Measurements from ENCODE around the gene TMEM39B.

TMEM39B gene

DNA sequence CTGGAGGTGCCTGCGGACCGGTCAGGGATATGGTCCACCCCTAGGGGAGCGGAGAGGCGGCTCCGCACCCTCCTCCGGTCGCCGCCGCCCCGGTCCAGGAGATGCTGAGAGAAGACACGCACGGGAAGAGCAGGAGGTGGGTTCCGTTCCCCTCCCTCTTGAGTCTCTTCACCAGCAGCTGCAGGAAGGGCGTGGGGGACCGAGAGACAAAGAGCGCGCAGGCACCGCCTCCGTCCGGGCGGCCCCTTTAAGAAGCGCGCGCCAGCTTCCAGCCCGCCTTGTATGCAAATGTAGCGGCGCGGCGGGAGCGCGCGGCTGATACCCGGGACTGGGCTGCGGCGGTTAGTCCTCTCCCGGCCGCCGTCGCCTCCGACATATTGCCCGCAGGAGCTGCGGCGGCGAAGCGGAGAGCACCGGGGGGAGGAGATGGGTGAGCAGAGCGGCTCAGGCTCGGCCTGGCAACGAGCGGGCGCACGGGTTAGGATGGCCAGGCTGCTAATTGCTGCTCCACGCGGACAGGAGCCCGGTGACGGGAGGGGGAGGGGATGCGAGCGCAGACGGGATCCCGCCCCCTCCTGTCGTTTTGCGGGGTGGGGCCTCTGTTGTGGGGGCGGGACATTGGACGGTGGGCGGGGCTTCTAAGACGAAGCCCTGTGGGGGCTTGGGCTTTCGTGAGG, at the start of gene TMEM39B:
Gene TMEM39B (plus strand): TSS at position 318 of the 677 bp plus-strand sequence. CDS start 109 bp downstream, at position 427.
- peak within 1 kb of the TSS; percentile 80 for H3K4me3 ChIP-seq (ENCODE audit: low read length)
- H3K36me3 ChIP-seq (ENCODE audit: control insufficient read depth, insufficient read depth, low read length), result peaks cover 7% of the 10 kb centered on the region
- peak within 1 kb of the TSS; percentile 80 for H3K9ac ChIP-seq (ENCODE audit: low read length)
- no peaks in the 10 kb centered on the region for H3K9me3 ChIP-seq (ENCODE audit: control insufficient read depth, low read length)
- H3K4me1 ChIP-seq (ENCODE audit: control insufficient read depth, insufficient read depth, low read length), result peaks cover 9% of the 10 kb centered on the region
- H3K27me3 ChIP-seq (ENCODE audit: control insufficient read depth, insufficient read depth, low read length), result no peaks in the 10 kb centered on the region

DNA sequence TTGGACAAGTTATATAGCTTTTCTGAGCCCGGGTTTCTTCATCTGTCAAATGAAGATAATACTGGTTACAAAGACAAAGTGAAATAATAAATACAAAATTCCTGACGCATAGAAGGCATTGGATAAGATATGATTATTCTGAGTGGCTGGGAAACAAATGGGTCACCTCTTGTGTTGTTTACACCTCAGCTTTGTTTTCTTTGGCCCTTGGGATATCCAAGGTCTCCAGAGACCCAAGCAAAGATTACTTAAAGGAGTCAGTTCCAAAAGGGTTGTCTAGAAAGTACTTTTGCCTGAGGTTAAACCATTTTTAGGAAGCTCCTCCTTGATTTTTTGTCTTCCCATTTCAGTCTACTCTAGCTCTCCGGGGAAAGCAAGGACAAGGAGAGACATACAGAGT, 49.4 kb upstream of the TMEM39B start:
- no peaks in the 10 kb centered on the region for H3K9me3 ChIP-seq (ENCODE audit: control insufficient read depth, low read length)
- no peaks in the 10 kb centered on the region for H3K36me3 ChIP-seq (ENCODE audit: control insufficient read depth, insufficient read depth, low read length)
- H3K4me1 ChIP-seq (ENCODE audit: control insufficient read depth, insufficient read depth, low read length), result peaks cover 8% of the 10 kb centered on the region

DNA sequence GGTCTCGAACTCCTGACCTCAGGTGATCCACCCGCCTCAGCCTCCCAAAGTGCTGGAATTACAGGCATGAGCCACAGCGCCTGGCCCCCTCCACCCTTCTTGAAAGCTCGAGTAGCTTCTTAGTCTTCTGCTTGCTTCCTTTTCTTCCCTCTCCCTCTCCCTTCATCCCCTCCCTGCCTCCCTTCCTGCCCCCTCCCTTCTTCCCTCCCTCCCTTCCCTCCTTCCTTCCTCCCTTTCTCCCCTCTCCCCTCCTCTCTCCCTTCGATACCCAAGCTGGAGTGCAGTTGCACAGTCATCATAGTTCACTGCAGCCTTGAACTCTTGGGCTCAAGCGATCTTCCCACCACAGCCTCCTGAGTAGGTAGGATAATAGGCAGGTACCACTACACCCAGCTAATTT, 47.2 kb upstream of the TMEM39B start:
- no peaks in the 10 kb centered on the region for H3K36me3 ChIP-seq (ENCODE audit: control insufficient read depth, insufficient read depth, low read length)

More for the DNA sequence above, 49.4 kb upstream of the TMEM39B start:
- H3K9ac ChIP-seq (ENCODE audit: low read length), result no peak overlapping the region
- no peak overlapping the region for H3K4me3 ChIP-seq (ENCODE audit: low read length)
- H3K27me3 ChIP-seq (ENCODE audit: control insufficient read depth, insufficient read depth, low read length), result no peaks in the 10 kb centered on the region

DNA sequence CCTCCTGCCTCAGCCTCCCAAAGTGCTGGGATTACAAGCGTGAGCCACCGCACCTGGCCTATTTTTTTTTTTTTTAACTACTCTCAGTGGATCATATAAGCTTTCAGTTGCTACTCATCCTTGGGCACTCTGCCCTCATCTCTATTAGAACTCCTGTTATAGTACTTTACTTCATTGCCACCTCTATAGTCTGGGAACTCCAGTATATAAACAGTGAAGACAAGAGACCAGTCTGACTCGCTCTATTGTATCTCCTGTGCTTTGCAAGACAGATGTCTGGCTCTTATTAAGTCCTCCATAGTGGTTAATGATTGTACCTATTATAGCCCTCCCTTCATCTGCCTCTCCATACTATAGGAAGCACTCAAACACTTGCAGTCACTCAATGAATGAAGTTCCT, 44.0 kb upstream of the TMEM39B start:
- Histone ChIP-seq H3K9ac (ENCODE audit: low read length) (no peak overlapping the region), H3K36me3 (ENCODE audit: control insufficient read depth, insufficient read depth, low read length) (peaks cover 6% of the 10 kb centered on the region), H3K27me3 (ENCODE audit: control insufficient read depth, insufficient read depth, low read length) (no peaks in the 10 kb centered on the region), H3K9me3 (ENCODE audit: control insufficient read depth, low read length) (no peaks in the 10 kb centered on the region), H3K4me3 (ENCODE audit: low read length) (no peak overlapping the region), H3K4me1 (ENCODE audit: control insufficient read depth, insufficient read depth, low read length) (peaks cover 12% of the 10 kb centered on the region)

More for the DNA sequence above, 47.2 kb upstream of the TMEM39B start:
- H3K9me3 ChIP-seq (ENCODE audit: control insufficient read depth, low read length), result no peaks in the 10 kb centered on the region
- no peaks in the 10 kb centered on the region for H3K4me1 ChIP-seq (ENCODE audit: control insufficient read depth, insufficient read depth, low read length)
- H3K9ac ChIP-seq (ENCODE audit: low read length), result no peak overlapping the region
- H3K27me3 ChIP-seq (ENCODE audit: control insufficient read depth, insufficient read depth, low read length), result no peaks in the 10 kb centered on the region
- H3K4me3 ChIP-seq (ENCODE audit: low read length), result no peak overlapping the region

DNA sequence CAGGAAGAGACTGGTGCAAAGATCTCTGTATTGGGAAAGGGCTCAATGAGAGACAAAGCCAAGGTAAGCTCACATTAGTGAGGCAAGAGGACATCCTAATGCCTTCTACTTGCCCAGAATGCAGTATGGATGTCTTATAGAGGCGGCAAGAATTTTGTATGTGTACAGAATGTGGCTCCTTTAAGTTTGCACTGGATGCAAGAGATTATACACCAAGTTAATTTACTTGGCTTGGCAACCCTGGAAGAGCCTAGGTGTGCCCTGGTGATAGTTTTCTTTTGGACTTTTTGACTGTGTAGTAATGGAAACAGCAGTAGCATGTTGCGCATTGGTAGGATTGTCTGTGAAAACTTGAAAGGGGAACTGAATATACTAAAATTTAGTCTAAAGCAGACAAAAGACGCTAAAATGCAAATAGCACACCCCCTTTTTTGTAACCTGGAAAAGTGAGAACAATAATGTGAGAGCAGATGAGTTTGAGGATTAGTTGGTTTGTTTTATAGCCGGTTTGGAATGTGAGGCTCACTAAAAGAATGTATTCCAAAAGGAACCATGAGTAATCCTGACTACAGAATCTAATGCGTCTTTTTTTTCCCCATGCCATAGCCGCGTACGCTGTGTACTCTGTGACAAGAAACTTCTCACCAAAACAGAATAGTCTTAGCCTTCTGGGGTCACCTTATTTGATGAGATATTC, 41.0 kb upstream of the TMEM39B start:
- no peaks in the 10 kb centered on the region for H3K9me3 ChIP-seq (ENCODE audit: control insufficient read depth, low read length)
- peaks cover 12% of the 10 kb centered on the region for H3K4me1 ChIP-seq (ENCODE audit: control insufficient read depth, insufficient read depth, low read length)
- no peaks in the 10 kb centered on the region for H3K27me3 ChIP-seq (ENCODE audit: control insufficient read depth, insufficient read depth, low read length)
- no peak overlapping the region for H3K4me3 ChIP-seq (ENCODE audit: low read length)
- H3K36me3 ChIP-seq (ENCODE audit: control insufficient read depth, insufficient read depth, low read length), result peaks cover 10% of the 10 kb centered on the region
- no peak overlapping the region for H3K9ac ChIP-seq (ENCODE audit: low read length)

DNA sequence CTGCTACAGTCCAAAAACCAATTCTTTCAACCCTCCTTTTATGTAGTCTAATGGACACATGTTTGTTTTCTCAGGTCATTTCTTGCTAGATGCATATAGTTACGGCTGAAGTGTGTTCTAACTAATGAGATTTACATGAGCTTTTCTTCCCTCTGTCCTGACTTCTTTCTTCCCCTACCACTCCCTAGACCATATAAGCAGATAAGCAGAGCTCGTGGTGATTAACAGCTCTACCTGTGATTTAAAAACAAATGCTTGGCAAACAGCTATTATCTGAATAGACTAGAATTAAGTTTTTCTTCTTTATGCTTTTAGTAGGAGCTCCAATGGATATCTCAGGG, 40.5 kb upstream of the TMEM39B start:
- no peaks in the 10 kb centered on the region for H3K9me3 ChIP-seq (ENCODE audit: control insufficient read depth, low read length)
- peaks cover 12% of the 10 kb centered on the region for H3K4me1 ChIP-seq (ENCODE audit: control insufficient read depth, insufficient read depth, low read length)
- H3K9ac ChIP-seq (ENCODE audit: low read length), result no peak overlapping the region
- no peak overlapping the region for H3K4me3 ChIP-seq (ENCODE audit: low read length)
- no peaks in the 10 kb centered on the region for H3K27me3 ChIP-seq (ENCODE audit: control insufficient read depth, insufficient read depth, low read length)
- peaks cover 13% of the 10 kb centered on the region for H3K36me3 ChIP-seq (ENCODE audit: control insufficient read depth, insufficient read depth, low read length)

DNA sequence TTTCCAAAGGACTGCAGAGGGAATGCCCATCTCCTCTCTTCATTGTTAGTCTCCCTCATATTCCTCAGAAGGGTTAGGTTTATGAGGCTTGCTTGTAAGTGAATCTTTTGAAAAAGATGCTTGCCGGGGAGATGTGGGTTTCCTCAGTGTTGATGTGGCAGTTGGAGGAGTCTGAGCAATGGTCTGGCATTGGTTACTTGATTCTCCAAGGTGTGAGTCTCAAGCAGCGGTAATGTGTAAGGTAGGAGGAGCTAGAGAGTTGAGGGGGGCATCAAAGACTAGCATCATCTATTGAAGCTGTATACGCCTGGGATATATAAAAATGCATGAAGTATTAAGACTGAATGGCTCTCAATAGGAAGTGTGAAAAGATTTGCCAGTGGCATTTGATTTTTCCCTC, 37.6 kb upstream of the TMEM39B start:
- H3K36me3 ChIP-seq (ENCODE audit: control insufficient read depth, insufficient read depth, low read length), result peaks cover 29% of the 10 kb centered on the region

DNA sequence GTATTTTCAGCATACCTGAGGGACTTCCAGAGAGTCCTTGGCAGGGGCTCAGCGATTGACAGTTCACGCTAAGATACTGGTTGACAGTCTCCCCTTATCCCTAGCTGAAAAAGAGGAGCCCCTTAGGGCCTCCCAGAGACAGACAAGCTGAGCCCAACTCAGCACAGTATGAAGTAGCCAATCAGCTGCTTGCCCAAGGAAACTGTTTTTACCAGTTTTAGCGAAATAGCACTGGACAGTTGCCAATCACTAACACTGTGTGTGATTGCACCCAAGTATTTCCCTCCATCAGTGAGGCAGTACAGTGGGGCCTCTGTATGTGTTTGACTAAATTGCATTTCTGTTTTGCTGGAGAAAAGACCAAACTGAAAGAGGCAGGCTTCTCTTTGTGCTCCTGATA, 32.0 kb upstream of the TMEM39B start:
- H3K4me1 ChIP-seq (ENCODE audit: control insufficient read depth, insufficient read depth, low read length), result no peaks in the 10 kb centered on the region
- H3K9ac ChIP-seq (ENCODE audit: low read length), result no peak overlapping the region
- no peaks in the 10 kb centered on the region for H3K27me3 ChIP-seq (ENCODE audit: control insufficient read depth, insufficient read depth, low read length)
- no peak overlapping the region for H3K4me3 ChIP-seq (ENCODE audit: low read length)
- peaks cover 28% of the 10 kb centered on the region for H3K36me3 ChIP-seq (ENCODE audit: control insufficient read depth, insufficient read depth, low read length)
- no peaks in the 10 kb centered on the region for H3K9me3 ChIP-seq (ENCODE audit: control insufficient read depth, low read length)

More for the DNA sequence above, 37.6 kb upstream of the TMEM39B start:
- H3K27me3 ChIP-seq (ENCODE audit: control insufficient read depth, insufficient read depth, low read length), result no peaks in the 10 kb centered on the region
- H3K4me1 ChIP-seq (ENCODE audit: control insufficient read depth, insufficient read depth, low read length), result peaks cover 12% of the 10 kb centered on the region
- no peak overlapping the region for H3K4me3 ChIP-seq (ENCODE audit: low read length)
- H3K9ac ChIP-seq (ENCODE audit: low read length), result no peak overlapping the region
- no peaks in the 10 kb centered on the region for H3K9me3 ChIP-seq (ENCODE audit: control insufficient read depth, low read length)

DNA sequence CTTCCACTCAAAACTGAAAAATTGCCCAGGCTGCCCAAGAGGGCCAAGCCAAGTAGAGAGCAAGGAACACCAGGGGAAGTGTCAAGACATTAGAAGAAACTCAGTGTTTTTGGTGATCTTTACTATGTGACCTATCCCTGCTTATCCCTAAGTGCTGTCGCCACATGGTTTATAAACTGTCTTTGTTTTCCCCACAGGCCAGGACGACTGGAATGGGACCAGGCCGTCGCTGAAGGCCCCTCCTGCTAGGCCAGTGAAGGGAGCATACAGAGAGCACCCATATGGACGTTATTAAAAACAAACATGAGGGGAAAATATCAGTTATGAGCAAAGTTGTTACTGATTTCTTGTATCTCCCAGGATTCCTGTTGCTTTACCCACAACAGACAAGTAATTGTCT, 30.4 kb upstream of the TMEM39B start:
- Histone ChIP-seq H3K4me1 (ENCODE audit: control insufficient read depth, insufficient read depth, low read length) (no peaks in the 10 kb centered on the region), H3K9ac (ENCODE audit: low read length) (no peak overlapping the region), H3K4me3 (ENCODE audit: low read length) (no peak overlapping the region), H3K27me3 (ENCODE audit: control insufficient read depth, insufficient read depth, low read length) (no peaks in the 10 kb centered on the region), H3K36me3 (ENCODE audit: control insufficient read depth, insufficient read depth, low read length) (peaks cover 26% of the 10 kb centered on the region), H3K9me3 (ENCODE audit: control insufficient read depth, low read length) (no peaks in the 10 kb centered on the region)

DNA sequence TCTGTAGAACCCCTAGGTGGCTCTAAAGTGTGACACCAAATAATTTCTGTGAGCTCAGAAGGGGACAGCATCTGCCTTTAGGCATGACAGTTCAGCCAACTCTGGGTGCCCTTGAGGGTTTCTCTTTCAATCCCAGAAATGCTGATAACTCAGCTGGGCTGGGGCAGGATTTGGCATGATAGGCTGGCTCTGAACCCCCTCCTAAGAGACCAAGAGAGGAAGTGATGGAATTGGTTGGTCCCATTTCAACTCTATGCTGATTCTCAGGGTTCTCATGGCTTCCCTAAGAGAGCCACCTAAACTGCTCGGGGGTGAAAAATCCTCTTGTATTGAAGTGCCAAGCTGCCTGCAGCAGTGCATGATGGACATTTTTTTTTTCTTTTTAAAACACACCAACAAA, 28.5 kb upstream of the TMEM39B start:
- Histone ChIP-seq H3K9me3 (ENCODE audit: control insufficient read depth, low read length) (no peaks in the 10 kb centered on the region), H3K4me1 (ENCODE audit: control insufficient read depth, insufficient read depth, low read length) (no peaks in the 10 kb centered on the region), H3K27me3 (ENCODE audit: control insufficient read depth, insufficient read depth, low read length) (no peaks in the 10 kb centered on the region), H3K4me3 (ENCODE audit: low read length) (no peak overlapping the region), H3K36me3 (ENCODE audit: control insufficient read depth, insufficient read depth, low read length) (peaks cover 17% of the 10 kb centered on the region), H3K9ac (ENCODE audit: low read length) (no peak overlapping the region)

DNA sequence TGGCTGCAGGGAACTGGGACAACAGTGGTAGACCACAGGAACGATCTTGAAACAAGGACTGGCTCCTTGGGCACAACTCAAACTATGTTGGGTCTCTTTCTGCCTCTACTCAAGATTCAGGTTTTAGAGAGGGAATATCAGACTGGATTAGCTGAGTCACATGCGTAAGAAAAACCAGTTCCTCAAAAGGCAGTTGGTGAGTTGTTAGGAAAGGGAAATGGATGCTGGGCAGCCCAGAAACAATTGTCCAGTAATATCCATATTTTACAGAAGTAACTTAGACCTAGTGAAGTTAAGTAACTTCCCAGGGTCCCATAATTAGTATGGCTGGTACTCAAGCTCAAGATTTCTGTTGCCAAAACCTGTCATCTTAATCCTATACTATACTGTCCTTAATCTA, 27.0 kb upstream of the TMEM39B start:
- no peaks in the 10 kb centered on the region for H3K27me3 ChIP-seq (ENCODE audit: control insufficient read depth, insufficient read depth, low read length)
- no peaks in the 10 kb centered on the region for H3K9me3 ChIP-seq (ENCODE audit: control insufficient read depth, low read length)
- H3K9ac ChIP-seq (ENCODE audit: low read length), result no peak overlapping the region
- no peak overlapping the region for H3K4me3 ChIP-seq (ENCODE audit: low read length)
- H3K4me1 ChIP-seq (ENCODE audit: control insufficient read depth, insufficient read depth, low read length), result no peaks in the 10 kb centered on the region
- H3K36me3 ChIP-seq (ENCODE audit: control insufficient read depth, insufficient read depth, low read length), result peaks cover 5% of the 10 kb centered on the region

DNA sequence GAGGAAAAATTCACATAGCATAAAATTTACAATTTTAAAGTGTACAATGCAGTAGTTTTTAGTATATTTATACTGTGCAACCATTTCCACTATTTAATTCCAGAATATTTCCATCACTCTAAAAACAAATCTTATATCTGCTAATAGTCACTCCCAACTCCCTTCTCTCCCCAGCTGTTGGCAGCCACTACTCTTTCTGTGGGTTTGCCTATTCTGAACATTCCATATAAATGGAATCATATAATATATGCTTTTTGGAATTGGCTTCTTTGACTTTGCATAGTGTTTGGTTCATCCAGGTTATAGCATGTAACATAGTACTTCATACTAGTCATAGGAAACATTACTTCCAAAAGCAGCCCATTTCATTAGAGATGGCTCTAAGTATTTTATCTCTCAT, 25.0 kb upstream of the TMEM39B start:
- Histone ChIP-seq H3K27me3 (ENCODE audit: control insufficient read depth, insufficient read depth, low read length) (no peaks in the 10 kb centered on the region), H3K9ac (ENCODE audit: low read length) (no peak overlapping the region), H3K9me3 (ENCODE audit: control insufficient read depth, low read length) (no peaks in the 10 kb centered on the region), H3K4me3 (ENCODE audit: low read length) (no peak overlapping the region), H3K4me1 (ENCODE audit: control insufficient read depth, insufficient read depth, low read length) (no peaks in the 10 kb centered on the region), H3K36me3 (ENCODE audit: control insufficient read depth, insufficient read depth, low read length) (peaks cover 5% of the 10 kb centered on the region)
